GM10266 (cell line): ENCODE results near the gene AANAT.
"Not testable (repeated sequence)": the region's sequence is repeated elsewhere in the genome, so short reads cannot be mapped to it uniquely, and the experiment has no call there.

Experiments
- DNase-seq: peaks from one replicate; pipeline ENCODE4 v3.0.0; 2012; ENCODE audit errors: extremely low spot score
- TF ChIP-seq, protein P1 (sequence below): IDR thresholded peaks from 2 replicates; pipeline ENCODE4 v1.5.1; 2012; ENCODE audit warnings: mild to moderate bottlenecking, low read depth; ENCODE audit not compliant: control insufficient read depth, insufficient read depth; ENCODE audit errors: missing control alignments

AANAT gene

DNA sequence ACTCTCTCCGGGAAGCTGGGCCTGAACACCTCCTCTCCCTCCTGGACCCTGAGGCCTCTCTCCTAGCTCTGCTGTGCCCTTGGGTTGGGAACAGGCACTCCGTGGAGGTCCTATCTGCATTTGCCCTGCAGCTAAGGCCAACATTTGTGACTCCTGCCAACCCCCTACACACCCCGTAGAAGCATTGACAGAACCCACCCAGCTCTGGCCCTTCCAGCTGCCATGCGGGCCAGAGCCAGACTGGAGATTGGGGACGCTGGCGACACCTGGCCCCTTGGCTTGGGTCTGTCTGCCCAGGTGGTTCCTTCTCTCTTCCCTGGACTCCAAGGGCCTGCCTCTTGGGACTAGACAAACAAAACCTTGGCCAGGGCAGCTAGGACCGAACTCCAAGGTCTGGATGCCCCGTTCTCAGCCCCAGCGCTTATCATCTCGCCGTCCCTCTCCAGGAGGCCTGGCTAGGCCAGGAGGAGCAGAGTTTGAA, 34.5 kb downstream of the AANAT start:
- TF ChIP-seq, protein P1, sequence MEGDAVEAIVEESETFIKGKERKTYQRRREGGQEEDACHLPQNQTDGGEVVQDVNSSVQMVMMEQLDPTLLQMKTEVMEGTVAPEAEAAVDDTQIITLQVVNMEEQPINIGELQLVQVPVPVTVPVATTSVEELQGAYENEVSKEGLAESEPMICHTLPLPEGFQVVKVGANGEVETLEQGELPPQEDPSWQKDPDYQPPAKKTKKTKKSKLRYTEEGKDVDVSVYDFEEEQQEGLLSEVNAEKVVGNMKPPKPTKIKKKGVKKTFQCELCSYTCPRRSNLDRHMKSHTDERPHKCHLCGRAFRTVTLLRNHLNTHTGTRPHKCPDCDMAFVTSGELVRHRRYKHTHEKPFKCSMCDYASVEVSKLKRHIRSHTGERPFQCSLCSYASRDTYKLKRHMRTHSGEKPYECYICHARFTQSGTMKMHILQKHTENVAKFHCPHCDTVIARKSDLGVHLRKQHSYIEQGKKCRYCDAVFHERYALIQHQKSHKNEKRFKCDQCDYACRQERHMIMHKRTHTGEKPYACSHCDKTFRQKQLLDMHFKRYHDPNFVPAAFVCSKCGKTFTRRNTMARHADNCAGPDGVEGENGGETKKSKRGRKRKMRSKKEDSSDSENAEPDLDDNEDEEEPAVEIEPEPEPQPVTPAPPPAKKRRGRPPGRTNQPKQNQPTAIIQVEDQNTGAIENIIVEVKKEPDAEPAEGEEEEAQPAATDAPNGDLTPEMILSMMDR = no peak
- no peak for DNase-seq

DNA sequence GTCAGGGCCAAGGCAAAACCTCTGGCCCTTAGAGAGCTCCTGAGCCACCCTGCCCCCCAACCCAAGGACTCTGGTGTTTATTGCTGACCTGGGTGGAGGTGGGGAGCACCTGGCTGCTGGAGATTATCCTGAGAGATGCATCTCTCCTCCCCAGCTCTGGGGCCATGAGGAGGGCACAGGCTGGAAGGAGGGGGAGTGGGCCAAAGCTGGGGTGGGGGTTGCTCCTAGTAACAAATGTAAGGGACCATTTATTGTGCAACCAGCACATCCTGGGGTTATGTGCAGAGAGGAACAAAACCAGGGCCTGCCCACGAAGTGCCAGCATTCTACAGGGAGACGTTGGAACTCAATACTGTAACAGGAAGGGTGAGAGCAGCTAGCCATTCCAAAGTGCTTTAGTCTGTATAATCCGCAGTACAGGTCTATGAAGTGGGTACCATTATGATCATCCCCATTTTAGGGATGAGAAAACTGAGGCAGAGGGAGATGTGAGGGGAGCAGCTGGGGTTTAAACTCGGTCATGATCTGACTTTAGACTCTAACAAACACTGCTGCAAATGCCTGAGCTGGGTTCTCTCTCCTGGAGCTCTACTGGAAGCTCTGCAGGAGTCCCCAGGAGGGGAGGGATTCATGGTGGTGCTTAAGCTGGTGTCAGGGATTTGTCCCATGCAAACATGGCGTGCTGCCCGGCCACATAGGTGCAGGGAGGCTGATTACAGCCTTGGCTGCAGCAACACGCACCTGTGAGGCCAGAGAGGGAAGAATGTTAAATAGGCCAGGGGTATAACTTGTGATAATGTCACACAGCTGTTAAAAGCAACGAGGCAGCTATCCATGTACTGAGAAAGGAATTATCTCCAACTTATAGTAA, 35.2 kb downstream of the AANAT start:
- TF ChIP-seq, protein P1 = no peak
- no peak for DNase-seq

DNA sequence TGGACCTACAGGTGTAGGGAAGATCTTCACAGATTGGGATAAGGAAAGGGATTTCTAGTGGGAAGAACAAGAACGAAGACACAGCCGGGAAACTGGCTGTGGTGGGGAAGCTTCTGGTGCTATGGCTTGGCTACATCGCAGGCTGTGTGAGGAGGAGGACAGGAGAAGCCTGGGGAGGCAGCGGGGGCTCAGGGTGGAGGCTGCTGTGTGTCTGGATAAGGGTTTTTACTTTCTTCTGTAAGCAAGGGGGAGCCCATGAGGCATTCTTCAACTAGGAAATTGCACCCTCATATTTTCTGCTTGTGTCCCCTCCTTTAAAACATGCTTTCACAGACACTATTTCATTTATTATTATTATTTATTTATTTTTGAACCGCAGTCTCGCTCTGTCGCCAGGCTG, 36.7 kb downstream of the AANAT start:
- TF ChIP-seq, protein P1 = no peak
- DNase-seq = no peak

DNA sequence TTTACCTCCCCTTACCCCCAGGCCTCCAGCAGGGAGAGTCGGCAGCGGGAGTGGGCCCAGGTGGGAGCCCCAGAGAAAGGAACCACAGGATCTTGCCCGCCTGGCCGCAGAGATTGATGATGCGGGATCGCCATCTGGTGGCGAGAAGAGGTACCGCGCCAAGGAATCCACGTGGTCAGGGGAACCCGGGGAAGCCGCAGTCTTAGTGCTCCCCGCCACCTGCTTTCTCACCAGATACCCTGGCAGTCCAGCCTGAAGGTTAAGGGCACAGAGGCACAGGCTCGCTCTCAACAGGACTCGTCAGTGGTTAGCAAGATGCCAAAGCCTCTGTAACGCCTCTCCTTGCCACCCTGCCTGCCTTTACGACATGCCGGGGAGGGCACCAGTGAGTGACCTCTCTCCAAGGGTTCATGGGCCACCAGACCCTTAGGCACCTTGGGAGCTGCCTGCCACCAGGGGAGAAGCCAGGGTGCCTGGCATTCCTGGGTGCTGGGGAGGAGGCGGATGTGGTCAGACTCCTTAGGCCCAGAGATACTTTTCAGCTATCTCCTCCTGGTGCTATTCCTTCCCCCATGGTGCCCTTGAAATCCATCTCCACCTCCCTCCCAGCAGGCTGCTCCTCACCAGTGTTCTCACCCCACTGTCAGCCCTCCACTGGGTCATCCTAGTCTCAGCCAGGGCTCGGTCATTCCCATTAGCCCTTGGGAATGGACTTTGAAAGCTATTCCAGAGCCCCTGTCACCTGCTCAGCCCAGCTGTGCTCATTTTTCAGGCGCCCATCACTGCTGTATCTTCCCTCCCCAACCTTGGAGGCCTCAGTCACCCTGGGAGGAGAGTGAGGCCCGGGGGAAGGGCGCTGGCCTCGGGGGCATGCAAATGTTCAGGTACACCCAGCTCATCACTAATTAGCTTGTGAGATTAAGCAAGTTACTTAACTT, 39.3 kb downstream of the AANAT start:
- peak; percentile 86 for DNase-seq
- TF ChIP-seq, protein P1 = peak; percentile 91

DNA sequence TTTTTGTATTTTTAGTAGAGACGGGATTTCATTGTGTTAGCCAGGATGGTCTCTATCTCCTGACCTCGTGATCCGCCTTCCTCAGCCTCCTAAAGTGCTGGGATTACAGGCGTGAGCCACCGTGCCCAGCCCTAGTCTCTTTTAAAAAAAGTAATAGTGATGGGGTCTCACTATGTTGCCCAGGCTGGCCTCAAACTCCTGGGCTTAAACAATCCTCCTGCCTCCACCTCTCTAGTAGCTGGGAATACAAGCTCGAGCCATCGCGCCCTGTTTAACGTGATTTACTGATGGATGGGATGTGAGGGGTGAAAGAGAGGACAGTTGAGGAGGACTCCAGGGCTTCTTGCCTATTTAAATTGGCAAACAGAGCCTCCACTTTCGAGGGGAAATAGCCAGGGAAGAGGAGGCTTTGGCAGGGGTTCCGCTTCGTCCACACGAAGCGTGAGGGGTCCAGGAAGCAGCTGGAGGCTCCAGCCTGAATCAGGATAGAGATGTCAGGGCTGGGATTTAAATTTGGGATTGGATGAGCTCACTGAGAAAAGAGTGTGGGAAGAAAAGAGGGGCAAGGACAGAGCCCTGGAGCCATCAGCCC, 41.2 kb downstream of the AANAT start:
- not testable (repeated sequence) for DNase-seq

DNA sequence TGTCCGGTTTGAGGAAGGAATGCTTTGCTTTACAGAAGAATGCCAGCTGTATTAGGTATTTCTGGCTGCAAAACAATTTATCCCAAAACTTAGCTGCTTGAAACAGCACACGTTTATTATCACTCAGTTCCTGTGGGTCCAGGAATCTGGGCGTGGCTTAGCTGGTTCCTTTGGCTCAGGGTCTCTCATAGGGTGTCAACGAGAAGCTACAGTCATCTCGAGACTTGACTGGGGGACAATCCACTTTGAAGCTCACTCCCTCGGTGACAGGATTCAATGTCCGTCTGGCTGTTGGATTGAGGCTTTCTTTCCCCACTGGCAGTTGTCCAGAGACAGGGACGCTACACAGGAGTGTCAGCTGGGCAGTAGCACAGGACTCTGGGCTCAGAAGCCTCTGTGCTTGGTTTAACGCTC, 43.4 kb downstream of the AANAT start:
- no peak for DNase-seq

More for the DNA sequence above, 43.4 kb downstream of the AANAT start:
- TF ChIP-seq, protein P1 = no peak
